ENCODE data around the gene KHDC1L.

GRCh38 chr6:73264446-73264845 is 39.1 kb upstream of the KHDC1L start:
- TF ChIP-seq CTCF (IDR thresholded peaks at IDR 0.05) (no peak), ZFX (IDR thresholded peaks at IDR 0.05; ENCODE audit: borderline replicate concordance) (no peak)

Measured in 22Rv1 (cell line).